Caco-2 (cell line): ENCODE measurements around the gene SHROOM3. TPM values are rescaled to one million over a fixed set of nuclear protein-coding genes. Genes with fewer than 3 reads are reported as not detected.

Experiments used
- BruUV-seq: library from RNA; stranded (reverse); fragments of 400-500 nt; replicated peaks from 2 replicates; lab custom pipeline; 2021; lab: Mats Ljungman, UMichigan
- CTCF ChIA-PET: fragments of 300-600 bp; sonication (Branson Sonifier 250); formaldehyde crosslinking; loops from one replicate; lab custom pipeline; 2022; ENCODE audit warnings: antibody characterized with exemption; lab: Charles Lee
- POLR2A ChIA-PET: fragments of 300-600 bp; sonication (Branson Sonifier 250); formaldehyde crosslinking; loops from one replicate; lab custom pipeline; 2022; ENCODE audit warnings: antibody characterized with exemption; lab: Charles Lee
- DNase-seq, 2 experiments: peaks; one replicate each; pipeline versions ENCODE4 v3.0.0 to v3.0.0-alpha.2; 2020 to 2022
- H3K27me3 ChIP-seq: replicated peaks from 2 replicates; pipeline ENCODE4 v1.6.0; 2011; ENCODE audit warnings: low read length; ENCODE audit not compliant: control insufficient read depth, insufficient read depth
- H3K36me3 ChIP-seq: 2 replicates; pipeline ENCODE4 v1.5.1; 2011; ENCODE audit warnings: low read length; ENCODE audit not compliant: control insufficient read depth, insufficient read depth
- H3K4me1 ChIP-seq: fragments of 250-450 bp; sonication (Bioruptor Pico); 2 replicates; pipeline ENCODE4 v1.5.1; 2020; ENCODE audit warnings: mild to moderate bottlenecking
- H3K4me3 ChIP-seq: 2 replicates; pipeline ENCODE4 v1.5.1; 2011; ENCODE audit warnings: low read depth, mild to moderate bottlenecking, control low read depth, low read length
- H3K9me3 ChIP-seq: fragments of 250-450 bp; sonication (Bioruptor Pico); 2 replicates; pipeline ENCODE4 v1.5.1; 2020; ENCODE audit warnings: mild to moderate bottlenecking, moderate library complexity
- H3K27ac Mint-ChIP-seq: one replicate; pipeline ENCODE4 v1.8.0; 2022; ENCODE audit warnings: mixed read lengths; ENCODE audit not compliant: unreplicated experiment
- H3K27me3 Mint-ChIP-seq: one replicate; pipeline ENCODE4 v1.8.0; 2022; ENCODE audit warnings: mixed read lengths; ENCODE audit not compliant: insufficient read depth, unreplicated experiment
- H3K36me3 Mint-ChIP-seq: one replicate; pipeline ENCODE4 v1.8.0; 2022; ENCODE audit warnings: mild to moderate bottlenecking, mixed read lengths; ENCODE audit not compliant: insufficient read depth, unreplicated experiment
- H3K4me1 Mint-ChIP-seq: one replicate; pipeline ENCODE4 v1.8.0; 2022; ENCODE audit warnings: low read depth, mixed read lengths; ENCODE audit not compliant: unreplicated experiment
- H3K4me3 Mint-ChIP-seq: one replicate; pipeline ENCODE4 v1.8.0; 2022; ENCODE audit warnings: mild to moderate bottlenecking, moderate library complexity, mixed read lengths; ENCODE audit not compliant: unreplicated experiment
- H3K9me3 Mint-ChIP-seq: one replicate; pipeline ENCODE4 v1.8.0; 2022; ENCODE audit warnings: mixed read lengths; ENCODE audit not compliant: unreplicated experiment
- CTCF ChIP-seq, 2 experiments: fragments of 200-600 bp in 1 of 2; IDR thresholded peaks; 1 replicate in 1 of 2; 2 replicates in 1 of 2; pipeline versions ENCODE4 v1.5.1 to v1.8.0; 2011 to 2022; ENCODE audit warnings: antibody characterized with exemption in 1 of 2, control low read depth in 1 of 2, inconsistent platforms in 1 of 2, low read depth in 1 of 2, low read length in 1 of 2, mild to moderate bottlenecking in 1 of 2, moderate library complexity in 1 of 2; ENCODE audit not compliant: insufficient read depth in 1 of 2, severe bottlenecking in 1 of 2, unreplicated experiment in 1 of 2
- intact Hi-C: fragments of 100-400 bp; cut with micrococcal nuclease; formaldehyde crosslinking; loops from one replicate; pipeline ENCODE4 v1.10.0; 2022; ENCODE audit not compliant: unreplicated experiment
- total RNA-seq: library from RNA; stranded (reverse); gene quantifications from 2 replicates; pipeline ENCODE4 v1.2.3, GENCODE V29; 2022

The SHROOM3 gene
- total RNA-seq, 1 experiment from 2014 or later = 16.3 TPM

- Histone ChIP-seq H3K4me3 (no peak overlapping the region), H3K9me3 (no peaks in the 10 kb centered on the region), H3K4me1 (peaks cover 17% of the 10 kb centered on the region), H3K27me3 (no peaks in the 10 kb centered on the region), H3K36me3 (no peaks in the 10 kb centered on the region)
- intact Hi-C loops = loop anchor here (1.0 to 2.0 kb wide), 2 partner anchors 37 to 52 kb away; no protein-coding TSS in a partner anchor
- H3K27me3 Mint-ChIP-seq = no peaks in the 10 kb centered on the region
- no peaks in the 10 kb centered on the region for H3K36me3 Mint-ChIP-seq
- ChIA-PET POLR2A (interaction anchor here (0.5 to 1.3 kb wide), 3 partner anchors 18 to 168 kb away, joined by 3 to 6 read pairs (median 3); no protein-coding TSS in a partner anchor), CTCF (interaction anchor here (0.5 to 2.1 kb wide), 5 partner anchors 15 to 195 kb away, joined by 3 to 8 read pairs (median 4); no protein-coding TSS in a partner anchor)
- no peak overlapping the region for H3K4me3 Mint-ChIP-seq
- no peak overlapping the region for H3K27ac Mint-ChIP-seq
- peak; percentile 43 to 48 for DNase-seq
- H3K4me1 Mint-ChIP-seq = peaks cover 16% of the 10 kb centered on the region
- H3K9me3 Mint-ChIP-seq = no peaks in the 10 kb centered on the region
- no TSS peak for BruUV-seq
- TF ChIP-seq CTCF (IDR thresholded peaks at IDR 0.05; ENCODE audit: insufficient read depth in 1 of 2, low read depth in 1 of 2, low read length in 1 of 2, severe bottlenecking in 1 of 2, unreplicated experiment in 1 of 2) = no peak
Observed at GRCh38 chr4:76563454-76564122, 128.6 kb downstream of the SHROOM3 start.

- no peak for TF ChIP-seq CTCF (IDR thresholded peaks at IDR 0.05; ENCODE audit: insufficient read depth in 1 of 2, low read depth in 1 of 2, low read length in 1 of 2, severe bottlenecking in 1 of 2, unreplicated experiment in 1 of 2)
- H3K9me3 Mint-ChIP-seq = no peaks in the 10 kb centered on the region
- no peak overlapping the region for H3K4me3 Mint-ChIP-seq
- no peaks in the 10 kb centered on the region for H3K36me3 Mint-ChIP-seq
- peaks cover 23% of the 10 kb centered on the region for H3K4me1 Mint-ChIP-seq
- H3K27me3 ChIP-seq = no peaks in the 10 kb centered on the region
- H3K36me3 ChIP-seq = no peaks in the 10 kb centered on the region
- H3K4me3 ChIP-seq = no peak overlapping the region
- ChIA-PET POLR2A (no interaction called here), CTCF (interaction anchor here (2.1 kb wide), 2 partner anchors 16 to 38 kb away, joined by 8 read pairs; no protein-coding TSS in a partner anchor)
- H3K9me3 ChIP-seq = no peaks in the 10 kb centered on the region
- no peak for DNase-seq
- H3K27ac Mint-ChIP-seq = no peak overlapping the region
- intact Hi-C loops = no loop called here
- peaks cover 17% of the 10 kb centered on the region for H3K4me1 ChIP-seq
- no TSS peak for BruUV-seq
- no peaks in the 10 kb centered on the region for H3K27me3 Mint-ChIP-seq
Observed at GRCh38 chr4:76564123-76564915, 129.3 kb downstream of the SHROOM3 start.

GRCh38 chr4:76568262-76568661, 133.2 kb downstream of the SHROOM3 start:
- no peak for DNase-seq
- Mint-ChIP-seq H3K27ac (peak overlapping the region; percentile 22), H3K9me3 (no peaks in the 10 kb centered on the region), H3K27me3 (no peaks in the 10 kb centered on the region), H3K4me3 (no peak overlapping the region), H3K4me1 (peaks cover 44% of the 10 kb centered on the region), H3K36me3 (no peaks in the 10 kb centered on the region)
- ChIA-PET CTCF (no interaction called here), POLR2A (no interaction called here)
- peaks cover 32% of the 10 kb centered on the region for H3K4me1 ChIP-seq
- no peaks in the 10 kb centered on the region for H3K36me3 ChIP-seq
- no peak for TF ChIP-seq CTCF (IDR thresholded peaks at IDR 0.05; ENCODE audit: insufficient read depth in 1 of 2, low read depth in 1 of 2, low read length in 1 of 2, severe bottlenecking in 1 of 2, unreplicated experiment in 1 of 2)
- no peak overlapping the region for H3K4me3 ChIP-seq
- no peaks in the 10 kb centered on the region for H3K27me3 ChIP-seq
- BruUV-seq = no TSS peak
- intact Hi-C loops = no loop called here
- no peaks in the 10 kb centered on the region for H3K9me3 ChIP-seq
